Neural crest cell (in vitro differentiated cells): Measurements from ENCODE around the gene CNTNAP2. TPM values are rescaled to one million over a fixed set of nuclear protein-coding genes. Genes with fewer than 3 reads are reported as not detected.

ENCODE experiments used
- DNase-seq: peaks from one replicate; pipeline ENCODE4 v3.0.0; 2021; ENCODE audit warnings: low read depth, mixed read lengths, low spot score
- H3K27ac Mint-ChIP-seq: one replicate; pipeline ENCODE4 v1.8.0; 2021; ENCODE audit warnings: mild to moderate bottlenecking, mixed read lengths; ENCODE audit not compliant: unreplicated experiment
- H3K27me3 Mint-ChIP-seq: 2 replicates; pipeline ENCODE4 v1.8.0; 2021; ENCODE audit warnings: low read depth, mild to moderate bottlenecking, mixed read lengths
- H3K36me3 Mint-ChIP-seq: 2 replicates; pipeline ENCODE4 v1.8.0; 2021; ENCODE audit warnings: low read depth, mild to moderate bottlenecking, mixed read lengths
- H3K4me1 Mint-ChIP-seq: 2 replicates; pipeline ENCODE4 v1.8.0; 2021; ENCODE audit warnings: mixed read lengths
- H3K4me3 Mint-ChIP-seq: one replicate; pipeline ENCODE4 v1.8.0; 2021; ENCODE audit warnings: mild to moderate bottlenecking, mixed read lengths
- H3K9me3 Mint-ChIP-seq: 2 replicates; pipeline ENCODE4 v1.8.0; 2021; ENCODE audit warnings: mixed read lengths
- total RNA-seq: library from RNA; stranded (reverse); gene quantifications from 2 replicates; pipeline ENCODE4 v1.2.1, GENCODE V29; 2021
- TF ChIP-seq, protein P1 (sequence below): fragments of 200-600 bp; sonication (generic); conservative IDR thresholded peaks from 2 replicates; pipeline ENCODE4 v1.5.0; 2021; ENCODE audit warnings: antibody characterized with exemption, mild to moderate bottlenecking

The CNTNAP2 gene
- total RNA-seq, 1 donor from 2014 or later, result 12.9 TPM

DNA sequence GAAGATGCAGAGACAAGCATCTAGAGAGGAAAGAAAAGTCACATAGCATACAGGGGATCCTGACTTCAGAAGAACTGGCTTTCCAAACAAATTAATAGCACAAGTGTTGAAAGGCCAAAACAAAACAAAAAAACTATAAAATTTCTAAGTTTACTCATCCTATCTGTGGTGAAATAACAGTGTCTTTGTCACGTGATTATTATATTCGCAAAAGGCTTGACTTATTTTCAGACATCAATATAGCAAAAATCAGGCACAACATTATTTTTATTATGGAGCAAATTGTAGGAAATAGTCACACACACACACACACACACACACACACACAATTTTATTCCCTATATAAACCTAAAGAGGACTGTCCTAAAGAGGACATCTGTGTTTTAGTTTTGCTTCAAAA, 272.3 kb downstream of the CNTNAP2 start:
- H3K9me3 Mint-ChIP-seq, result no peaks in the 10 kb centered on the region
- H3K36me3 Mint-ChIP-seq, result no peaks in the 10 kb centered on the region
- H3K27me3 Mint-ChIP-seq, result no peaks in the 10 kb centered on the region
- DNase-seq, result no peak
- TF ChIP-seq, protein P1, sequence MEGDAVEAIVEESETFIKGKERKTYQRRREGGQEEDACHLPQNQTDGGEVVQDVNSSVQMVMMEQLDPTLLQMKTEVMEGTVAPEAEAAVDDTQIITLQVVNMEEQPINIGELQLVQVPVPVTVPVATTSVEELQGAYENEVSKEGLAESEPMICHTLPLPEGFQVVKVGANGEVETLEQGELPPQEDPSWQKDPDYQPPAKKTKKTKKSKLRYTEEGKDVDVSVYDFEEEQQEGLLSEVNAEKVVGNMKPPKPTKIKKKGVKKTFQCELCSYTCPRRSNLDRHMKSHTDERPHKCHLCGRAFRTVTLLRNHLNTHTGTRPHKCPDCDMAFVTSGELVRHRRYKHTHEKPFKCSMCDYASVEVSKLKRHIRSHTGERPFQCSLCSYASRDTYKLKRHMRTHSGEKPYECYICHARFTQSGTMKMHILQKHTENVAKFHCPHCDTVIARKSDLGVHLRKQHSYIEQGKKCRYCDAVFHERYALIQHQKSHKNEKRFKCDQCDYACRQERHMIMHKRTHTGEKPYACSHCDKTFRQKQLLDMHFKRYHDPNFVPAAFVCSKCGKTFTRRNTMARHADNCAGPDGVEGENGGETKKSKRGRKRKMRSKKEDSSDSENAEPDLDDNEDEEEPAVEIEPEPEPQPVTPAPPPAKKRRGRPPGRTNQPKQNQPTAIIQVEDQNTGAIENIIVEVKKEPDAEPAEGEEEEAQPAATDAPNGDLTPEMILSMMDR, result no peak
- no peaks in the 10 kb centered on the region for H3K4me1 Mint-ChIP-seq
- H3K27ac Mint-ChIP-seq, result no peak overlapping the region
- H3K4me3 Mint-ChIP-seq, result no peak overlapping the region

DNA sequence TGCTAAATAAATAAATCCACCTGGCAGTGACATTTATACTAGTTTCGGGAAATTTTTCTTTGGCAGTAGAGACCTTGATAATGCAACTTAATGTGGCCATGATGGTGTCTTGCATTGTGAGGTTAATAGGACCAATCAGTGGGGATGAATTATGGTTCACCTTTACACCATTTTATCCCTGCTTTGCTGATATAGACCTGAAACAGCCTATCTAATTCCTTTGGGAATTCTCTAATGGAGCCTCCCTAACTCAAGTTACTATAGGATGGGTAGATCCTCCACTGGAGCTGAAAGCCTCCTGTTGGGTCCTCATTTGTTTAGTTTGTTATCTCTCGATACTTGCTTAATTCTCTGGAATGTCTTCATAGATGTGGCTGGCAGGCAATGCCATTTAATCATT, 276.7 kb downstream of the CNTNAP2 start:
- Mint-ChIP-seq H3K36me3 (no peaks in the 10 kb centered on the region), H3K4me3 (no peak overlapping the region), H3K27me3 (no peaks in the 10 kb centered on the region), H3K9me3 (no peaks in the 10 kb centered on the region), H3K4me1 (no peaks in the 10 kb centered on the region), H3K27ac (no peak overlapping the region)
- TF ChIP-seq, protein P1, result no peak
- DNase-seq, result no peak

DNA sequence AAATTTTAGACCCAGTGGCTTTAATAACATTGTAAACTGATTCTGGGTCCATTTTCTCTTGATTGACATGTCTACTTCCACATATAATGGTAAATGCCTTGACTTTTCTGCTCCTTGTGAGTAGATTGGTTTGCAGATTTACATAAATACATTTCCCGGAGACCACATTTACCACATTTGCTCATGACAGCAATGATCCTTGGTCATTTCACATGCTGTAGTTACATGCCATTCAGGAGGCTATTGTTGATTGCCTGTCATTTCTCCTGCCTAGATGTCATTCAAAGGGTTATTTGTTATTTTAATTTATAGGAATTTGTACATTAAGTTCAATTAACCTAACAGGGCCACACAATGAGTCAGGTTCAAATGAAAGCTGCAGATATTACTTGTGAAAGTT, 280.5 kb downstream of the CNTNAP2 start:
- H3K27ac Mint-ChIP-seq, result no peak overlapping the region
- H3K4me1 Mint-ChIP-seq, result no peaks in the 10 kb centered on the region
- no peak overlapping the region for H3K4me3 Mint-ChIP-seq
- no peaks in the 10 kb centered on the region for H3K36me3 Mint-ChIP-seq
- DNase-seq, result no peak
- no peaks in the 10 kb centered on the region for H3K27me3 Mint-ChIP-seq
- TF ChIP-seq, protein P1, result no peak
- no peaks in the 10 kb centered on the region for H3K9me3 Mint-ChIP-seq

DNA sequence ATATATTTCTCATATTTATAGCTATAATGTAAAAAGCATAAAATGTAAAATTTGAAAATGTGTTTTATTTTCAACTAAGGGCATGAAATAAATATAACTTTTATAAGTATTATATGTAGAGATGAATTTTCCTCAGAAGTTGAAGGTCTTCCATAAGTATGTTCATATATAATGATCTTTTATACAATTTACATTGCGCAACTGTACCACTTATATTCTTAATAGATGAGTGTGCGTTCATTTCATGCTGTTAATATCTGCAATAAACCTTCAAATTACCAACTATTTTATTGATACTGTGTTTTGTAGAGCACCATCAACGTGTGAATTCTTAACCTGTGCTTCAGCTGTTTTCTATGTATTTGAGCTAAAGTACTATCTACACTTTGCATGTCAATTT, 285.3 kb downstream of the CNTNAP2 start:
- H3K9me3 Mint-ChIP-seq, result peaks cover 2% of the 10 kb centered on the region
- TF ChIP-seq, protein P1, result no peak
- no peaks in the 10 kb centered on the region for H3K4me1 Mint-ChIP-seq
- H3K36me3 Mint-ChIP-seq, result no peaks in the 10 kb centered on the region
- H3K4me3 Mint-ChIP-seq, result no peak overlapping the region
- H3K27me3 Mint-ChIP-seq, result no peaks in the 10 kb centered on the region
- H3K27ac Mint-ChIP-seq, result no peak overlapping the region
- no peak for DNase-seq

DNA sequence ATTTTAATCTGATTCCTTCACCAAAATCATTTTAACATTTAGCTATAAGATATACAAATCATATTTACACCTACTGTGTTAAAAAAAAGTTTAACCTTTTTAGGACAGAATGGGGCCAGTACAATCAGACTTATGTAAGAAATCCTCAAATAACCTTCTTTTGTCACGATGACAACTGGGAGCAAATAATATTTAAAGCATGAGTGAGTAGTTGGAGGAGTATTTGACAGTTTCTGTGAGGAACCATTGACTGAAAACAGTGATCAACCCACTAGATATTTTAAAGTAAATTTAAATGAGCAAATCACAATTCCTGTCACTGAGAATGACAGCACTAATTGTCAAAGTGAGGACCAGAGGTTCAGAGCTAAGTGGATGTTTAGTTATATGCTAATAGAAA, 289.1 kb downstream of the CNTNAP2 start:
- Mint-ChIP-seq H3K36me3 (no peaks in the 10 kb centered on the region), H3K4me1 (no peaks in the 10 kb centered on the region), H3K27me3 (no peaks in the 10 kb centered on the region), H3K4me3 (no peak overlapping the region), H3K27ac (no peak overlapping the region), H3K9me3 (peaks cover 2% of the 10 kb centered on the region)
- TF ChIP-seq, protein P1, result no peak
- DNase-seq, result no peak

DNA sequence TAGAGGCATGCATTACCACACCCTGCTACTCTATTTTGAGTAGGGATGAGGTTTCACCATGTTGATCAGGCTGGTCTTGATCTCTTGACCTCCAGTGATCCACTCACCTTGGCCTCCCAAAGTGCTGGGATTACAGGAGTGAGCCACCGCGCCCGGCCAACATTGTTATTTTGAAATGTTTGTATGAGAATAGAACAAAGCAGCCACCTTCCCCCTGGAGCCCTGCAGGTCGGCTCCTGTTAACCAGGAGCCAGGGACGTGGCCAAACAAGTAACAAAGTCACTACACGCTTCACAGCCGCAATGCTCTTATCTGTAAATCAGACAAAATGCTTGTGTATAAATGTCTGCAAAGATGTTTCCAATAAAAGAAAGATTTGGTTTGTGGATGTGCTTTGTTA, 295.4 kb downstream of the CNTNAP2 start:
- H3K27me3 Mint-ChIP-seq, result no peaks in the 10 kb centered on the region

More for the DNA sequence above, 295.4 kb downstream of the CNTNAP2 start:
- H3K36me3 Mint-ChIP-seq, result no peaks in the 10 kb centered on the region
- peak overlapping the region; percentile 29 for H3K27ac Mint-ChIP-seq
- no peak for DNase-seq
- no peak overlapping the region for H3K4me3 Mint-ChIP-seq
- TF ChIP-seq, protein P1, result no peak
- H3K4me1 Mint-ChIP-seq, result no peaks in the 10 kb centered on the region
- no peaks in the 10 kb centered on the region for H3K9me3 Mint-ChIP-seq
